ENCODE data around the gene C11orf97.

DNA sequence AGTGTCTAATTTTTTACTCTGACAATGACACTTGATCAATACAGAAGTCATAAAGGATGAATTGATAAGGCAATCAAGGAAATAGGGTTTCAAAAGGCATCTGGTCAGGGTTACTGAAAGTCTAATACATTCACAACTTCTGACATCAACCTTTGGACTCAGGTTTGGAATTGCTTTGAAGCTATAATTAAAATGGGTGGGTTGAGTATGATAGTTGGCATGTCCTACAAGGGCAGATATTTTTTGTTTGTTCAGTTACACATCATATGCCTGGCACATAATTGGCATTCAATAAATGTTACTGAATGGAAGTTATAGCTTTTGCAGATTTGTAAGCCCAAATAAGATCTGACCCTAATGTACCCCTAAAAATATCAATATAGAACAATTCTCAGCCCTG lies 24.1 kb downstream of the C11orf97 start:
- TF ChIP-seq SIN3A (IDR thresholded peaks at IDR 0.05; ENCODE audit: borderline replicate concordance, insufficient read depth, low read length) (no peak), POLR2AphosphoS5 (IDR thresholded peaks at IDR 0.05; ENCODE audit: low read depth, low read length) (no peak)
- TF ChIP-seq, protein P1, sequence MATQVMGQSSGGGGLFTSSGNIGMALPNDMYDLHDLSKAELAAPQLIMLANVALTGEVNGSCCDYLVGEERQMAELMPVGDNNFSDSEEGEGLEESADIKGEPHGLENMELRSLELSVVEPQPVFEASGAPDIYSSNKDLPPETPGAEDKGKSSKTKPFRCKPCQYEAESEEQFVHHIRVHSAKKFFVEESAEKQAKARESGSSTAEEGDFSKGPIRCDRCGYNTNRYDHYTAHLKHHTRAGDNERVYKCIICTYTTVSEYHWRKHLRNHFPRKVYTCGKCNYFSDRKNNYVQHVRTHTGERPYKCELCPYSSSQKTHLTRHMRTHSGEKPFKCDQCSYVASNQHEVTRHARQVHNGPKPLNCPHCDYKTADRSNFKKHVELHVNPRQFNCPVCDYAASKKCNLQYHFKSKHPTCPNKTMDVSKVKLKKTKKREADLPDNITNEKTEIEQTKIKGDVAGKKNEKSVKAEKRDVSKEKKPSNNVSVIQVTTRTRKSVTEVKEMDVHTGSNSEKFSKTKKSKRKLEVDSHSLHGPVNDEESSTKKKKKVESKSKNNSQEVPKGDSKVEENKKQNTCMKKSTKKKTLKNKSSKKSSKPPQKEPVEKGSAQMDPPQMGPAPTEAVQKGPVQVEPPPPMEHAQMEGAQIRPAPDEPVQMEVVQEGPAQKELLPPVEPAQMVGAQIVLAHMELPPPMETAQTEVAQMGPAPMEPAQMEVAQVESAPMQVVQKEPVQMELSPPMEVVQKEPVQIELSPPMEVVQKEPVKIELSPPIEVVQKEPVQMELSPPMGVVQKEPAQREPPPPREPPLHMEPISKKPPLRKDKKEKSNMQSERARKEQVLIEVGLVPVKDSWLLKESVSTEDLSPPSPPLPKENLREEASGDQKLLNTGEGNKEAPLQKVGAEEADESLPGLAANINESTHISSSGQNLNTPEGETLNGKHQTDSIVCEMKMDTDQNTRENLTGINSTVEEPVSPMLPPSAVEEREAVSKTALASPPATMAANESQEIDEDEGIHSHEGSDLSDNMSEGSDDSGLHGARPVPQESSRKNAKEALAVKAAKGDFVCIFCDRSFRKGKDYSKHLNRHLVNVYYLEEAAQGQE (IDR thresholded peaks at IDR 0.05; ENCODE audit: insufficient read depth in 1 of 2, low read depth in 2 of 2, low read length in 2 of 2): no peak

Data from PFSK-1 (cell line).